Right atrium auricular region (tissue), 2 donors: ENCODE data around the gene RPLP1. TPM values are rescaled to one million over a fixed set of nuclear protein-coding genes. Genes with fewer than 3 reads are reported as not detected.

ENCODE experiments used
- DNase-seq: peaks from one replicate; pipeline ENCODE4 v3.0.0-alpha.2; 2019; ENCODE audit warnings: low spot score
- H3K27ac ChIP-seq, 2 donors: fragments of 200-600 bp; sonication (generic); 1 replicate in 1 of 2; 2 replicates in 1 of 2; pipeline ENCODE4 v1.5.1; 2016 to 2019
- H3K27me3 ChIP-seq, 2 donors: fragments of 200-600 bp; sonication (generic); one replicate each; pipeline versions ENCODE4 v1.5.1 to v1.6.0; 2017 to 2019
- H3K36me3 ChIP-seq: fragments of 200-600 bp; sonication (generic); one replicate; pipeline ENCODE4 v1.5.1; 2016
- H3K4me1 ChIP-seq, 2 donors: fragments of 200-600 bp; sonication (generic); one replicate each; pipeline versions ENCODE4 v1.5.1 to v1.6.0; 2017 to 2019
- H3K4me3 ChIP-seq, 2 donors: fragments of 200-600 bp; sonication (generic); 1 replicate in 1 of 2; 2 replicates in 1 of 2; pipeline ENCODE4 v1.5.1; 2017 to 2019; ENCODE audit warnings: mild to moderate bottlenecking in 1 of 2, moderate library complexity in 1 of 2
- H3K9me3 ChIP-seq, 2 donors: fragments of 200-600 bp; sonication (generic); one replicate each; pipeline ENCODE4 v1.5.1; 2019
- total RNA-seq, 2 donors: library from RNA; depleted of rRNA; stranded (reverse); fragments of >200 nt; gene quantifications; one replicate each; pipeline ENCODE4 v1.1.0, GENCODE V29; 2016
- TF ChIP-seq, protein P1 (sequence below), 2 donors: fragments of 200-600 bp; sonication (generic); IDR thresholded peaks; one replicate each; pipeline ENCODE4 v1.5.1; 2019; ENCODE audit warnings: antibody characterized with exemption in 2 of 2

The RPLP1 gene
- total RNA-seq, 2 donors from 2014 or later = 560 to 705 TPM

DNA sequence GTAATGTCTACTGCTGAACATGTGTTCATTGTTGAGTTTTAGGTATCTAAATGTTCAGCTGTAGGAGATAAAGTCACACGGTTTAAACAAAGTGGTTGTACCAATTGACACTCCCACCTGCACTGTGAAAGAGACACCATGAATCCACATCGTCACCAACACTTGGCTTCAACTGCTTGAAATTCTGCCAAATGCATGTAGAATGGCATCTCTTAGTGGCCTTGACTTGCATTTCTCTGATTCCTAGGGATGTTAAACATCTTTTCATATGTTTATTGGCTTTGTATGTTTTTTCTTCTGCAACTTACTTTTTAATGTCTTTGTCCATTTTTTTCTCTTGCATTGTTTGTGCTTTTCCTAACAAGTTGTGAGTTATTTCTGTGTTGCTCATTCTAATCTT, 43.4 kb downstream of the RPLP1 start:
- H3K4me1 ChIP-seq = peaks cover 0 to 16% of the 10 kb centered on the region in 2 donors
- no peak overlapping the region for H3K27ac ChIP-seq
- H3K27me3 ChIP-seq = no peaks in the 10 kb centered on the region
- no peaks in the 10 kb centered on the region for H3K36me3 ChIP-seq
- no peak overlapping the region for H3K4me3 ChIP-seq
- TF ChIP-seq, protein P1, sequence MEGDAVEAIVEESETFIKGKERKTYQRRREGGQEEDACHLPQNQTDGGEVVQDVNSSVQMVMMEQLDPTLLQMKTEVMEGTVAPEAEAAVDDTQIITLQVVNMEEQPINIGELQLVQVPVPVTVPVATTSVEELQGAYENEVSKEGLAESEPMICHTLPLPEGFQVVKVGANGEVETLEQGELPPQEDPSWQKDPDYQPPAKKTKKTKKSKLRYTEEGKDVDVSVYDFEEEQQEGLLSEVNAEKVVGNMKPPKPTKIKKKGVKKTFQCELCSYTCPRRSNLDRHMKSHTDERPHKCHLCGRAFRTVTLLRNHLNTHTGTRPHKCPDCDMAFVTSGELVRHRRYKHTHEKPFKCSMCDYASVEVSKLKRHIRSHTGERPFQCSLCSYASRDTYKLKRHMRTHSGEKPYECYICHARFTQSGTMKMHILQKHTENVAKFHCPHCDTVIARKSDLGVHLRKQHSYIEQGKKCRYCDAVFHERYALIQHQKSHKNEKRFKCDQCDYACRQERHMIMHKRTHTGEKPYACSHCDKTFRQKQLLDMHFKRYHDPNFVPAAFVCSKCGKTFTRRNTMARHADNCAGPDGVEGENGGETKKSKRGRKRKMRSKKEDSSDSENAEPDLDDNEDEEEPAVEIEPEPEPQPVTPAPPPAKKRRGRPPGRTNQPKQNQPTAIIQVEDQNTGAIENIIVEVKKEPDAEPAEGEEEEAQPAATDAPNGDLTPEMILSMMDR (IDR thresholded peaks at IDR 0.05) = no peak
- DNase-seq = no peak
- H3K9me3 ChIP-seq = no peaks in the 10 kb centered on the region

DNA sequence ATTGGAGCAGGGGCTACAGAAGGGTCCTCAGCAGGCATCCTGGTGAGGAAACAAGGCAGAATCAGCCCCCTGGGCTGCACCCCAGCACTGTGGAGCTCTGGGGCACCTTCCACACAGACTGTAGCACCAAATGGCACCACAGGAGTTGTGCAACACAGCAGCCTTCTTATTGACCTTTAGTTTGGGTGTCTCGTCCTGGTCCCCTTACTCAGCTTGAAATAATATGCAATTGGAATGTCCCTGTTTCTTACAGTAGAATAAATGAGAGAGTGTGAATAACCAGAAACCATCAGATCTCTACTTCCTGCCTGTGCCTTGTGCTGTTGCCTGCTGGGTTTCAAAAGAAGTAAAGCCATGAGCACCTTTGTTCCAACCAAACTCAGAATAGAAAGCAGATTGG, 44.5 kb downstream of the RPLP1 start:
- TF ChIP-seq, protein P1 (IDR thresholded peaks at IDR 0.05) = no peak
- Histone ChIP-seq H3K4me1 (peaks cover 0 to 16% of the 10 kb centered on the region in 2 donors), H3K27ac (no peak overlapping the region), H3K4me3 (no peak overlapping the region), H3K36me3 (no peaks in the 10 kb centered on the region), H3K27me3 (no peaks in the 10 kb centered on the region), H3K9me3 (no peaks in the 10 kb centered on the region)
- DNase-seq = peak; percentile 30

DNA sequence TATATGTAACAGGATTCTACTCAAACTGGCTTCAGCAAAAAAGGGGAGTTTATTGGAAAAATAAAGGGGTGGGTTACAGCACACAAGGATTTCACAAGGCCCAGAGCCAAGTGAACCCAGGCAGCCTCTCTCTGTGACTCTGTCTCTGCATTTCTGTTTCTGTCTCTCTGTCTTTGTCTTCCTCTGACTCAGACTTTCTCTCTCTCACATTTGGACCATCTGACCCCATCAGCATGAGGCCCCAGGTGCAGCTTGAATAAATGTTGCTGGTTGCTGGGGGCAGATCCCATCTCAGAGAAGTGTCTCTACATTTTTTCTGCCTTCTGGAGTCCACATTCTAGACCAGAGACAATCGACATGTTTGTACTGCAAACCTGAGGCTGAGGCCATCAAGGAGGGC, 45.0 kb downstream of the RPLP1 start:
- H3K36me3 ChIP-seq = no peaks in the 10 kb centered on the region
- TF ChIP-seq, protein P1 (IDR thresholded peaks at IDR 0.05) = no peak
- peaks cover 0 to 16% of the 10 kb centered on the region in 2 donors for H3K4me1 ChIP-seq
- H3K4me3 ChIP-seq = no peak overlapping the region
- no peaks in the 10 kb centered on the region for H3K9me3 ChIP-seq
- no peak overlapping the region for H3K27ac ChIP-seq
- DNase-seq = no peak
- H3K27me3 ChIP-seq = no peaks in the 10 kb centered on the region

DNA sequence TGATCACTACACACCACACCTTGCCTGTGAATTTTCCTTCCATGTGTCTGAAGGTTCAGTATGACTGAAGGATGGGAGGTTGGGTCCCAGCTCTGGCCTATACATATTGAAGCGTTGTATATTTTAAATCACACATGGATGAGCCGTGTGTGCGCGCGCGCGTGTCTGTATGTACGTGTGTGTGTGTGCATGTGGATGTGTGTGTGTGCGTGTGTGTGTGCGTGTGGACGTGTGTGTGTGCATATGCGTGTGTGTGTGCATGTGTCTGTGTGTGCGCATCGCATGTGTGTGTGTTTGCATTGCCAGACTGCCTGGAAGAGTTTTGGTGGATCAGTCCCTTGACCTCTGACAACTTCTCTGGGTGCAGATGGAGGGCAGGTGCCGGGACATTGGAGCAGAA, 45.7 kb downstream of the RPLP1 start:
- no peak overlapping the region for H3K27ac ChIP-seq
- H3K9me3 ChIP-seq = no peaks in the 10 kb centered on the region
- no peaks in the 10 kb centered on the region for H3K27me3 ChIP-seq
- TF ChIP-seq, protein P1 (IDR thresholded peaks at IDR 0.05) = no peak
- H3K4me3 ChIP-seq = no peak overlapping the region
- peak; percentile 48 for DNase-seq
- H3K36me3 ChIP-seq = no peaks in the 10 kb centered on the region
- peaks cover 0 to 16% of the 10 kb centered on the region in 2 donors for H3K4me1 ChIP-seq

DNA sequence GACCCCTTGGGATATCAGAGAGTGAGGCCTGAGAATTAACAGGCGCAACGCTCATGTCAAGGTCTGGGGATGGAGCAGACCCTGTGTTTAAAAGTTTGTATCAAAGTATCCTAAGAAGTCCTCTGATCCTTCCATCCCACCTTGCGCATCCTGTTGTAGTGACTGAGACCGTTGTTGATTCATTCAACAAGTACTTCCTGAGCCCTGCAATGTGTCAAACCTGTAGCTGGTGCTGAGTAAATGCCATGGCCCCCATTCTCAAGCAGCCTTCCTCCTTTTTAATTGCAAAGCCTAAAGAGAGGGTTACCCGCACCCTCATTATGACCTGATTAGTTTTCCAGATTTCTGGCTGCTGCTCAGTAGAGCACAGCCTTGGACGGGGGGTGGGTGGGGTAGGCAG, 46.4 kb downstream of the RPLP1 start:
- Histone ChIP-seq H3K4me3 (no peak overlapping the region), H3K4me1 (peaks cover 0 to 16% of the 10 kb centered on the region in 2 donors), H3K36me3 (no peaks in the 10 kb centered on the region), H3K27me3 (no peaks in the 10 kb centered on the region), H3K27ac (no peak overlapping the region), H3K9me3 (no peaks in the 10 kb centered on the region)
- TF ChIP-seq, protein P1 (IDR thresholded peaks at IDR 0.05) = no peak
- no peak for DNase-seq

DNA sequence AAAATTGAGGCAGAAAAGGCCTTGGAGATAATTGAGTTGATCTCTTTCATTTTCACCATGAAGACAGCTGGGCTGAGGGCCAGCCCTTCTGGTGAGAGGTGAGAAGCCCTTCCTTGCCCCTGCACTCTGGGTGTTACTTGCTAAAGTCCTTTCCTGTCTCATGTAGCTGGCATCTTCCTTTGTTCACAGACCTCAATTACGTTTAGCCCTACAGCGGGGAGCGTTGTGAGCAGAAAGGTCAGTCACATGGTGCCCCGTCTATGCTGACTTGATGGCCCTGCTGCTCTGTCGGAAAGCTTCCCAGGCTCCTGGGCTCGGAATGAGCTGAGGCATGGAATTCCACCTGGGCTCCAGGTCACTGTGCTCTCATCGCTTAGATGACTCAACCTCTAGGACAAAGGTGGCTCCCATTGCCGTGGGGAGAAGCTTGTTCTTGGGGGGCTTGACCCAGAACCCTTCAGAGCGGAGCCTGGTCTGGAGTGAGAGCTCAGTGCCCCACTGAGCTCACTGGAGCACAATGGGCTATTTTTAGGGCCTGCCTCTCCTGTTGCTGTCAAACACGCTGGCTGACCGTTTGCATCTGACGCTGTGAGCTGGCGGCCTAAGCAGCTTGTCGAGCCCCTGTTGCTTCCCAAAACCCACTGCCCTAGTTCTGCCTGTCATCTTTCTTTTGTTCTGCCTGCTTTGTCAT, 47.0 kb downstream of the RPLP1 start:
- Histone ChIP-seq H3K4me3 (no peak overlapping the region), H3K4me1 (peaks cover 0 to 16% of the 10 kb centered on the region in 2 donors), H3K27me3 (no peaks in the 10 kb centered on the region), H3K27ac (peak overlapping the region; percentile 64 to 78), H3K36me3 (no peaks in the 10 kb centered on the region), H3K9me3 (no peaks in the 10 kb centered on the region)
- TF ChIP-seq, protein P1 (IDR thresholded peaks at IDR 0.05) = no peak
- peak; percentile 54 for DNase-seq
